OCI-LY7 (cell line): Measurements from ENCODE around the gene LOX. TPM values are rescaled to one million over a fixed set of nuclear protein-coding genes. Genes with fewer than 3 reads are reported as not detected.

ENCODE experiments used
- BruUV-seq: library from RNA; stranded (reverse); fragments of 400-500 nt; replicated peaks from 2 replicates; lab custom pipeline; 2021; lab: Mats Ljungman, UMichigan
- CTCF ChIA-PET: fragments of 300-600 bp; sonication (Branson Sonifier 250); formaldehyde crosslinking; loops from one replicate; lab custom pipeline; 2022; ENCODE audit warnings: antibody characterized with exemption; ENCODE audit not compliant: unreplicated experiment; lab: Charles Lee
- POLR2A ChIA-PET: fragments of 300-600 bp; sonication (Branson Sonifier 250); formaldehyde crosslinking; loops from one replicate; lab custom pipeline; 2022; ENCODE audit warnings: antibody characterized with exemption; lab: Charles Lee
- DNase-seq: peaks from one replicate; pipeline ENCODE4 v3.0.0-alpha.2; 2015; ENCODE audit warnings: low spot score
- H2AFZ ChIP-seq: fragments of 200-600 bp; sonication (generic), shearing (Covaris generic); 2 replicates; pipeline ENCODE4 v1.6.1; 2014; ENCODE audit warnings: mild to moderate bottlenecking, antibody characterized with exemption, low read length, moderate library complexity
- H3K27ac ChIP-seq: fragments of 200-600 bp; sonication (generic); 2 replicates; pipeline ENCODE4 v1.5.1; 2014; ENCODE audit warnings: mixed run types, low read depth, mild to moderate bottlenecking, moderate library complexity, low read length, inconsistent platforms; ENCODE audit not compliant: poor library complexity, severe bottlenecking
- H3K36me3 ChIP-seq: fragments of 200-600 bp; sonication (generic); 2 replicates; pipeline ENCODE4 v1.6.1; 2014; ENCODE audit warnings: mild to moderate bottlenecking, antibody characterized with exemption, low read length, moderate library complexity, mixed read lengths; ENCODE audit not compliant: insufficient read depth
- H3K4me1 ChIP-seq: fragments of 200-600 bp; sonication (generic); 2 replicates; pipeline ENCODE4 v1.5.1; 2014; ENCODE audit warnings: mild to moderate bottlenecking, low read length; ENCODE audit not compliant: insufficient read depth, poor library complexity, severe bottlenecking
- H3K4me2 ChIP-seq: fragments of 200-600 bp; sonication (generic); 2 replicates; pipeline ENCODE4 v1.6.1; 2014; ENCODE audit warnings: mild to moderate bottlenecking, low read length
- H3K4me3 ChIP-seq: fragments of 200-600 bp; sonication (generic); 2 replicates; pipeline ENCODE4 v1.5.1; 2014; ENCODE audit warnings: mild to moderate bottlenecking, low read depth, low read length; ENCODE audit not compliant: poor library complexity, severe bottlenecking
- H3K79me2 ChIP-seq: fragments of 200-600 bp; sonication (generic); 2 replicates; pipeline ENCODE4 v1.6.1; 2016; ENCODE audit warnings: low read depth, mild to moderate bottlenecking, low read length, moderate library complexity, mixed read lengths; ENCODE audit not compliant: insufficient read depth
- H3K9me2 ChIP-seq: fragments of 200-600 bp; sonication (generic); 2 replicates; pipeline ENCODE4 v1.6.1; 2016; ENCODE audit warnings: mild to moderate bottlenecking, low read length, mixed read lengths; ENCODE audit not compliant: insufficient read depth
- H3K9me3 ChIP-seq: fragments of 200-600 bp; sonication (generic); 2 replicates; pipeline ENCODE4 v1.6.1; 2014; ENCODE audit warnings: mild to moderate bottlenecking, mixed run types, low read length, mixed read lengths
- H4K20me1 ChIP-seq: fragments of 200-600 bp; sonication (generic); 2 replicates; pipeline ENCODE4 v1.6.1; 2014; ENCODE audit warnings: mild to moderate bottlenecking, antibody characterized with exemption, low read length, moderate library complexity, mixed read lengths; ENCODE audit not compliant: insufficient read depth
- EZH2phosphoT487 ChIP-seq: fragments of 200-600 bp; sonication (generic); IDR thresholded peaks from 2 replicates; pipeline ENCODE4 v1.6.1; 2018; ENCODE audit warnings: low read depth, borderline replicate concordance, mild to moderate bottlenecking, mixed run types, antibody characterized with exemption, low read length, moderate library complexity, mixed read lengths
- intact Hi-C: fragments of 100-400 bp; cut with micrococcal nuclease; formaldehyde crosslinking; loops from one replicate; pipeline ENCODE4 v1.10.0; 2022; ENCODE audit not compliant: unreplicated experiment
- total RNA-seq, 2 experiments: library from RNA; depleted of rRNA in 1 of 2; stranded (reverse); fragments of >200 nt in 1 of 2; shearing (Covaris generic) in 1 of 2; gene quantifications; 2 replicates each; pipeline ENCODE4 v1.2.3, GENCODE V29; 2014 to 2022
- TF ChIP-seq, protein P1 (sequence below): fragments of 200-600 bp; sonication (generic); conservative IDR thresholded peaks from 2 replicates; pipeline ENCODE4 v1.5.1; 2014; ENCODE audit warnings: mild to moderate bottlenecking, antibody characterized with exemption, low read length, moderate library complexity, mixed read lengths

LOX gene
- total RNA-seq, 2 experiments from 2014 or later = not detected

DNA sequence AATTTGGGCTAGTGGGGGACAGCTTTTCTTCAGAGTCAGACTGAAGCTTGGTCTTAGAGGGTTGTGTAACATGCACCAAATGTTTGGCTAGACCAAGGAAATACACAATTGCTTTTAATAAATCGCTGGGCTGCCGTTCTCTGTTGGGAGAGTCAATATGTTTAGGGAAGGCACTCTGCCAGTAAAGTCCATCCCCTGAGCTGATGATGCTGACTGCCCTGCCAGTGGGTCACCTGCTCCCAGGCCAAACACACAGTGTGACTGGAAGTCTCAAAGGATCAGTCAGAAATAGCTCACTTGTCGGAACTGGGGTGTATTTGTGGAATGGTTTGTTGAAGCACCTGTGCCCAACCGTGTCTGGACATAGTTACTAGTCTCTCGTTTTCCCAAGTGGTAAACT, 33.4 kb upstream of the LOX start:
- Histone ChIP-seq H3K27ac (no peak overlapping the region), H3K9me2 (no peaks in the 10 kb centered on the region), H4K20me1 (no peaks in the 10 kb centered on the region), H3K4me2 (no peak overlapping the region), H3K79me2 (no peaks in the 10 kb centered on the region), H3K36me3 (no peaks in the 10 kb centered on the region), H3K9me3 (no peaks in the 10 kb centered on the region), H3K4me3 (no peak overlapping the region), H2AFZ (no peak overlapping the region), H3K4me1 (no peaks in the 10 kb centered on the region)
- ChIA-PET POLR2A (interaction anchor here (0.5 to 0.8 kb wide), 2 partner anchors 16 to 19 kb away, joined by 3 to 4 read pairs; no protein-coding TSS in a partner anchor), CTCF (no interaction called here)
- intact Hi-C loops = no loop called here
- TF ChIP-seq, protein P1, sequence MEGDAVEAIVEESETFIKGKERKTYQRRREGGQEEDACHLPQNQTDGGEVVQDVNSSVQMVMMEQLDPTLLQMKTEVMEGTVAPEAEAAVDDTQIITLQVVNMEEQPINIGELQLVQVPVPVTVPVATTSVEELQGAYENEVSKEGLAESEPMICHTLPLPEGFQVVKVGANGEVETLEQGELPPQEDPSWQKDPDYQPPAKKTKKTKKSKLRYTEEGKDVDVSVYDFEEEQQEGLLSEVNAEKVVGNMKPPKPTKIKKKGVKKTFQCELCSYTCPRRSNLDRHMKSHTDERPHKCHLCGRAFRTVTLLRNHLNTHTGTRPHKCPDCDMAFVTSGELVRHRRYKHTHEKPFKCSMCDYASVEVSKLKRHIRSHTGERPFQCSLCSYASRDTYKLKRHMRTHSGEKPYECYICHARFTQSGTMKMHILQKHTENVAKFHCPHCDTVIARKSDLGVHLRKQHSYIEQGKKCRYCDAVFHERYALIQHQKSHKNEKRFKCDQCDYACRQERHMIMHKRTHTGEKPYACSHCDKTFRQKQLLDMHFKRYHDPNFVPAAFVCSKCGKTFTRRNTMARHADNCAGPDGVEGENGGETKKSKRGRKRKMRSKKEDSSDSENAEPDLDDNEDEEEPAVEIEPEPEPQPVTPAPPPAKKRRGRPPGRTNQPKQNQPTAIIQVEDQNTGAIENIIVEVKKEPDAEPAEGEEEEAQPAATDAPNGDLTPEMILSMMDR = no peak
- TF ChIP-seq EZH2phosphoT487 = no peak
- no TSS peak for BruUV-seq
- DNase-seq = no peak

GRCh38 chr5:122110987-122111386, 32.9 kb upstream of the LOX start:
- DNase-seq = no peak
- Histone ChIP-seq H3K79me2 (no peaks in the 10 kb centered on the region), H3K9me3 (no peaks in the 10 kb centered on the region), H3K36me3 (no peaks in the 10 kb centered on the region), H4K20me1 (no peaks in the 10 kb centered on the region), H3K4me2 (no peak overlapping the region), H3K9me2 (no peaks in the 10 kb centered on the region), H3K27ac (no peak overlapping the region), H3K4me1 (no peaks in the 10 kb centered on the region), H2AFZ (no peak overlapping the region), H3K4me3 (no peak overlapping the region)
- BruUV-seq = no TSS peak
- intact Hi-C loops = no loop called here
- no peak for TF ChIP-seq EZH2phosphoT487
- ChIA-PET POLR2A (interaction anchor here (0.5 to 0.8 kb wide), 2 partner anchors 17 to 19 kb away, joined by 3 to 4 read pairs; no protein-coding TSS in a partner anchor), CTCF (no interaction called here)

- no peak overlapping the region for H3K4me3 ChIP-seq
- H3K4me1 ChIP-seq = no peaks in the 10 kb centered on the region
- no peak overlapping the region for H2AFZ ChIP-seq
- no peak for DNase-seq
- H3K27ac ChIP-seq = no peak overlapping the region
- TF ChIP-seq EZH2phosphoT487 = no peak
- TF ChIP-seq, protein P1 = no peak
- H3K4me2 ChIP-seq = no peak overlapping the region
- BruUV-seq = no TSS peak
- ChIA-PET POLR2A (no interaction called here), CTCF (no interaction called here)
- no peaks in the 10 kb centered on the region for H4K20me1 ChIP-seq
- intact Hi-C loops = loop anchor here (10.0 kb wide), 1 partner anchor 142 kb away; the partner anchor contains the start of gene SRFBP1
- H3K36me3 ChIP-seq = no peaks in the 10 kb centered on the region
- H3K9me3 ChIP-seq = no peaks in the 10 kb centered on the region
- no peaks in the 10 kb centered on the region for H3K9me2 ChIP-seq
- H3K79me2 ChIP-seq = no peaks in the 10 kb centered on the region
These were observed 29.0 kb upstream of the LOX start for GRCh38 chr5:122107016-122107415.
